NOMO-1 treated with DMSO at 0.1 percent for 48 hours (cell line): ENCODE data around the gene IPCEF1.

Experiments
- DNase-seq: peaks from one replicate; lab custom pipeline; 2025; ENCODE audit not compliant: unreplicated experiment; lab: John Stamatoyannopoulos, UW

The IPCEF1 gene

DNA sequence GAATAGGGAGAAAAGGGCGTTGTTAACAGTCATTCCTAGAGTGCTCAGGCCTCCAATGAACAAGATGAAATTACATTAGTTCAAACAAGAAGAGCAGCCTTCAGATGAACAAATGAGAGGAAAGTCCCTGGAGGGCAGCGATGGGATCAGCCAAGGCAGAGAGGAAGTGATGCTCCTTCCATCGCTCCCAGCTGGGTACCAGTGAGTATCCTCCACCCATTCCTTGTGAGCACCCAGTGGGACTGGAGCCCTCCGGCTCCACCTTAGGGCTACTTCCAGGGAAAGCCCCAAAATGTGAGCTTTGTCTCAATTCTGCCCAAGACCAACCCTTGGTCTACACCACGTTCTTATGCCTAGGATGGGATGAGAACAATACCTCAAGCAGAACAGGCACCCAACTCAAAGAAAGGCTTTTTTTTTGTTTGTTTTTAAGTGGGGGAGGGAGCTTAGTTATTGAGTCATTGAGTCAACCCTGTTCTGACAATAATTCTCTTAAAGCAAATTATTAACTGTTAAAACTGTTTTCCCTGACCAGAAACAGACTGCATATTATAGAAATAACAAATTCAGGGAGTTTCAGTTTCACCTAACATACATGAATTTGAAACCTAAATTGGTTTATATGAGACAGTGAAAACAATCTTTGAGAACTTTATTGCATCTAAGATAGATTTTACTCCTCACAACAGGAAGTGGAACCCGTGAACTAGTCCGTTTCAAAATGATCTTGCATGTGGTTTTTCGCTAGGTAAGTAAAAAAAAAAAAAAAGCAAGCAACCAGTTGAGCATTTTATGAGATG is 106.9 kb downstream of the IPCEF1 start:
- DNase-seq = peak; percentile 59

DNA sequence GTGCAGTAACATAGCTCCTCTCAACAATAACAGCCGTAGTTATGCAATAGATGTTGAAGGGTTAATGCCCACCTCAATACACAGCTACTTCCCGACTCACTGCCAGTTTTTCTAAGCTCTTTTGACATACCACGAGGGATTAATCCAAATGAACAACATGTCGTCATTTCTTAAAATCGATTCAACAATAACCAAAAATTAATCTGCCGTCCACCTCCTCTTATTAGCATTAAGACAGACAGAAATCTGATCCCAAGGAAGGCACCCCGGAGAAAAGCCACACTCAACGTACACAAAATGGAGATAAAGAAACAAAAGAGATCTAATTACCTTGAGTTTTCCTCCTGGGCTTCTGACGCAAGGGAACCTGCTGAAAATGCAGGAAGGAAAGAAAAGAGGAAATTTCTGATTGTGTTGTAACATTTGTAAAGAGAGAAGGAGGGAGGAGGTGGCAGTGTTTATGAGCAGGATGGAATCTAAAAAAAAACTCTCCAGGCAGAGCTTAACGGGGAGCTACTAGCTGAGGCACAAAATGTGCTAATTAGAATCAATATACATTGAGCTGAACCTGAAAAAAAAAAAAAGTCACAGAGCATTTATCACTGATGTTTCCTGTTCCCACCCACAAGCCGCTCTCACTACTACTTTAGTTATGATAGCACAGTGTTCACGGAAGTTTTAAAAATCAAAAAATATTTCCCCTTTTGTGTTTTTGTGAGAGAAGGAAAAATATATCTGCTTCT is 109.3 kb downstream of the IPCEF1 start:
- peak; percentile 38 for DNase-seq

DNA sequence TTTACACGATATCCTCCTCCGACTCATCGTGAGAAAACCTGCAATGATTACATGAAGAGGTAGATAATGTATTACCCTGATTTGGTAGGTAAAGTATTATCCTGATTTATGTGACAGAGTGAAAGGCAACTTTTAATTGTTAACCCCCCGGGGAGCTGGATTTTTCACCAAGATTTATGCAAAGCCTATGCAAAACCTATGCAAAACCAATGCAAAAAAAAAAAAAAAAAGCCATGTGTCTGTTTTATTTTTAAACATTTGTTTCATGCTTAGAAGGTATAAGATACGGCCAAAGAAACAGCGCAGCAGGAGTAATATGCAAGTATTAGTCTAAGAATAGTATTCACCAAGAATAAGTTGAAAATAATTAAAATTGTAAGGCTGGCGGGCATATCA is 109.9 kb downstream of the IPCEF1 start:
- no peak for DNase-seq

DNA sequence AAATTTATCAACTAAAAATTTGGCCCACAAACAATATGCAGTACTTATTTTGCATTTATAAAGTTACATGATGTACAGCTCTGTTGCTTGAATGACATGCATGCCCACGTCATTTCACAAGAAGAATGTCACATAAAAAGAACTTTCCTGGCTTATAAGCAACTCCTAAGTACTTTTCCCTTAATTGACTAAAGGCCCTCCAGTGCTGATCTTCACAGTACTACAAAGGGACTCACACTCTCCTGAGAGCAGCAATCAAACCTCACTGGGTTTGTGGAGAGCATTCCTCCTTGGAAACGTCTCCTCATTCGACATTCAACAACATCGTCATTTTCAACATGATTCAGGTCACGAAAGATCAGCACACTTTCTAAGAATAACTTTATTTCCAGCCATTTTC is 111.1 kb downstream of the IPCEF1 start:
- no peak for DNase-seq

DNA sequence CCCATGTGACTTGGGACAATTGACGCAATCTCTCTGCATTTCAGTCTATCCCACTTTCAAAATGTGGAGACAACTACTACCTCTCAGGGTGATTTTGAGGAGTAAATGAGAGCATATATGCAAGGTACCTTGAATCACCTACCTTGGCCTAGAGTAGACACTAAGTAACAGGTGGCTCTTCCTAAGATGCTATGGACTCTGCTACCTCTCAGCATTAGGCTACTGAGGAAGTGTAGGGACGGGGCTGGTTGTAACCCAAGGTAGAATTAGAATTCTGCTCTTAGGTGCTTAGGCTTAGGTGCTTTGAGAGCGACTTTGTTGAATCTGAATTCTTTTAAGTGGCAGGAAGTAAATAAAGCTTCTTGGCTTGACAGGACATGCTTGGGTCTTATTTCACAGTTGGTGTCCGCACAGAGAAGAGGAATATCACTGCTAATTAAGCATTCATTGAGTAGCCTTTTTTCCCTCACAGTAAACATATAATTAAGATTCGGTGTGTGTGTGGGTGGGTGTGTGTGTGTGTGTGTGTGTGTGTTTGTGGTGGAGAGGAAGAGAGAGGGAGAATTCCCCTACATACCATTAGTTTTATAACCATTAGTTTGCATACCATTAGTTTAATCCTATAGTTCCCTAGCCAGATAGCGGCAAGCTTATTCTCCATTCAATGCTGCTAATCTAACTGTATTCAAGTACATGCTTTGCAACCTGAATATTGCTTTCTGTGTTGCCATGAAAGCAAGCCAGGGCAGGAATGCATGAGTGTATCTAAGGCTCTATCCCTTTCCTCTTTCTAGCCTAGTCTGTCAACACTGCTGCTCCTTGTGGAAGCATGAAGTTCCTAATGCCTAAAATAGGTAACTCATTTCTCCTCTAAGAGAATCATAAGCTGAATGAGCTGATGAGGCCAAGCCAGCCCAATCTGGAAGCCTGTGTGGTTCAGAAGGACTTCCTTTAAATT is 112.5 kb downstream of the IPCEF1 start:
- no peak for DNase-seq

DNA sequence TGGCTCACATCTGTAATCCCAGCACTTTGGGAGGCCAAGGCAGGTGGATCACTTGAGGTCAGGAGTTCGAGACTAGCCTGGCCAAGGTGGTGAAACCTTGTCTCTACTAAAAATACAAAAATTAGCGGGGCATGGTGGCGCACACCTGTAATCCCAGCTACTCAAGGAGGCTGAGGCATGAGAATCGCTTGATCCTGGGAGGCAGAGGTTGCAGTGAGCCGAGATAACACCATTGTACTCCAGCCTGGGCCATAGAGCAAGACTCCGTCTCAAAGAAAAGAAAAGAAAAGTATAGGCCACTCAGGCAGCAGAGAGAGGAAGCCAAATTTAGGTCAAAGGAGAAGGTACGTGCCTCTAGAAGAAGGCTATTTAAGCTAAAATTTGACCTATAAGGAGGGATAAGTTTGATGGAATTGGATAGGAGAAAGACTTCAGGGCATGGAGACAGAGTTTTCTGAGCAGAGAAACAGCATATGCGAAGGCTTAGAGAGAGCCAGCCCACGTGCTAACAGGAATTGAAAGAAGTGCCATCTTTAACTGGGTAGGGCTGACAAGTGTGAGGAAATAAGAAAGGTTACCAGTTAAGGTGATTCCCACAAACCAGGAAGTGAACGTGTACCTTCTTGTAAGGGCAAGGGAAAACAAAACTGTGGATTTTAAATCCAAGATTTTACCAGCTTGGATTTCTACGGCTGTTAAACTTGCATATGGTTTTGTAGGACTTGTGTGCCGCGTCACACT is 113.8 kb downstream of the IPCEF1 start:
- DNase-seq = no peak

DNA sequence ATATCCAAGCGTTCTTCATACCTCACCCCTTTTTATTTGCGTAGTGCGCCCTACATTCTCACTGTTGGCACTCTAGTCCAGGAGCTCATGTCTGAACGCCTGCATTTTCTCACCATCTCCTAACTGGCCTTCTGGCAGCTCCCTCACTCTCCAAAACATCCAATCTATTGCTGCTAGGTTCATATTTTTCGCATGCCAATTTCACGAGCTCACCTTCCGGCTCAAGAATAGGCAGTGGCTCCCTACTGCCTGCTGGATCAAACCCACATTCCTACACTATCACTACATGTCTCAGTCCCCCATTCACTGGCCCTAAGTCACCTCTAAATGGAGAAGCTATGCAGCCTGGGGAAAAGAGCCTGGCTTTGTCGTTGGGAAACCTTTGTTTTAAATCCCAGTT is 115.0 kb downstream of the IPCEF1 start:
- DNase-seq = no peak

DNA sequence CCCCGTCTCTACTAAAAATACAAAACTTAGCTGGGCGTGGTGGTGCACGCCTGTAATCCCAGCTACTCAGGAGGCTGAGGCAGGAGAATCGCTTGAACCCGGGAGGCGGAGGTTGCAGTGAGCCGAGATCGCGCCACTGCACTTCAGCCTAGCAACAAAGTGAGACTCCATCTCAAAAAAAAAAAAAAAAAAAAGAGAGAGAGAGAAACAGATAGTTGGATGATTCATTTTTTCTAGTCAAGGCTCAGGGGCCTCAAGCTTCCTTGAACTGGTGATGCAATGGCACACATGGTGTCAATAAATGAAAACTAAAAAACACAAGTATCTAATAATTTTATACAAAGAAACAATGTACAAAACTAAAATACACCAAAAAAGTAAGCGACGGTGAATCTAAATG is 115.5 kb downstream of the IPCEF1 start:
- peak; percentile 62 for DNase-seq

DNA sequence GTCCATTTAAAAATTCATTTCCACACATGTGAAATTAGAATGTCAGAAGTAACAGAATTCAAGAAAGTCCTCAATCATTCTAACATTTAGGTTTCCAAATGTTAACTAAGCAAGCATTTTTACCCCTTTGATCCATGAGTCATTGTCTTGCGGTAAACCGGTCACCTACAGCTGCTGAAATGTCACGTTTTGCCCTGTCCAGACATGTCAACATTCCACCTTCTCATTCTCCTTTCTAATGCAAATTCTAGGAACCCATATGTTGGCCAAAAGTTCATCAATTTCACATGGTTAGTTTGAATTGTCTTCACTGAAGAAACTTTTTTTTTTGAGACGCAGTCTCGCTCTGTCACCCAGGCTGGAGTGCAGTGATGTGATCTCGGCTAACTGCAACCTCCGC is 117.2 kb downstream of the IPCEF1 start:
- no peak for DNase-seq

DNA sequence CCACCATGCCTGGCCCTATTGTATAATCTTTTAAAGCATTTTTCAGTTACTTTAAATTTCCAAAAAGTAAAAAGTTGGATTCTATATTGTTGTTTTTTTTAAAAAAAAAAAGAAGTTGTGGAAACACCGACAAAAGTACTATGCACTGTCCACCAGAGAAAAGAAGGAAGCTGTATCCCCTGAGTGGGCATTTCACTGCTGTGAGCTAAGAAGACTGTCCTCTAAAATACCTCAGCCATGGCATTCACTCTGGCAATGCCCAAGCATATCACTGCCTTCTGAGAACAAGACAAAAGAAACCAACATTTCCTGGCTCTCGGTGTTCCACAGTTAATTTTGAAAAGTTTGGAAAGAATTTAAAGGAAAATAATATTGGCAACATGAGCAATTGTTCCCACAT is 117.8 kb downstream of the IPCEF1 start:
- no peak for DNase-seq

DNA sequence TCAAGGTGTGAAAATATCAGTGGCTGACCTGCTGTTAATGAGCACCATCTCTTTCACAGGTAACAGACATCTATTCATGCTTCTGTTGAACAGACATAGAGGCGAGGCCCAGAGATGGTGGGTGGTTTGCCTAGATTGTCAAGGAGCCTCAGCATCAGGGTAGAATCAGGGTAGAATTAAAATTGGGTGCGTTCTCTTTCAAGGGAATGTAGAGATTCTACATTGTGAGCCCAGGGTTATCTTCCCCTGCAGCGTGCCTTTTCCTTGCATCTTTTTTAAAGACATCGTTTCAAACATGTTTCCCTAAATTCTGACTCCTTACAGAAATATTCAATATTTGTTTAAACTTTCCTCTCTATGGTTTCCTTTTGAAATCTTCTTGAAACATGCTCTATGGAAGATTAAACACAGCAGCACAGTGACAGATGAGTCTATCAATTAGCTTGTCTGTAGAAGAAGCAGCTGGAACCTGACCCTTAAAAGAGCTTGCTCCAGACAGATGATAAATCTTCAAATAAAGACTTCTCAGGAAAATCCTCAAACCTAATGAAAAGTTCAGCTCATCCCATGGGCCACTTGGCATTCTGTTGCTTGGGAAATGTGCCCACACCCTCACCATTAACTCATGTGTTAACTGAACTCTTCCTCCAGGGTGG is 119.8 kb downstream of the IPCEF1 start:
- no peak for DNase-seq

DNA sequence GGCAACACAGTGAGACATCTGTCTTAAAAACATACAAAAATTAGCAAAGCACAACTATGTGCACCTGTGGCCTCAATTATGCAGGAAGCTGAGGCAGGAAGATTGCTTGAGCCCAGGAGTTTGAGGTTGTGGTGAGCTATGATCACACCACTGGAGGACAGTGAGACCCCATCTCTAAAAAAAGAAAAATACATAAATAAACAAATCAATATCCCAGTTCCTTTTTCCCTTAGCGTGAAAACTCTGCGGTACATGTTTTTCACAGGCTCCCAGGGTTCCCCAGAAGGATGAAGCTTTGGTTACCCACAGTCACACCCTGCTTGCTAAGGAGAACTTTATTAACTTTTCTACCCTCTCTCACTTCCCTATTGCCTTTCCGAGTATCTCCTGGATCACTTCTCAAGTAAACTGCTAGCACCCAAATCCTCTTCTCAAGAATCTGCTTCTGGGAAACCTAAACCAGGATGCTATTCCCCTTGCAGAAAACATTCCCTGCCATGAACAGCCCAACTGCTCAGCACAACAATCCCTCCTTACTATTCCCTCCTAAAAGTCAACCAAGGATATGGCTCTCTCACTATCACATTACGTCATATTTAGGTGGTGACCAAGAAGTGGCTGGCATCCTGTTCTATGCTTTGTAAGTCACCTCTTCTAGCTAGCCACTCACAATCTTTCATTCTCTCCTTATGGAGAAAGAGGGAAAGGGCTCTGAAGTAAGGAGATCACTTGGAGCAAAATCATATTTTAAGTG is 122.4 kb downstream of the IPCEF1 start:
- DNase-seq = peak; percentile 72

DNA sequence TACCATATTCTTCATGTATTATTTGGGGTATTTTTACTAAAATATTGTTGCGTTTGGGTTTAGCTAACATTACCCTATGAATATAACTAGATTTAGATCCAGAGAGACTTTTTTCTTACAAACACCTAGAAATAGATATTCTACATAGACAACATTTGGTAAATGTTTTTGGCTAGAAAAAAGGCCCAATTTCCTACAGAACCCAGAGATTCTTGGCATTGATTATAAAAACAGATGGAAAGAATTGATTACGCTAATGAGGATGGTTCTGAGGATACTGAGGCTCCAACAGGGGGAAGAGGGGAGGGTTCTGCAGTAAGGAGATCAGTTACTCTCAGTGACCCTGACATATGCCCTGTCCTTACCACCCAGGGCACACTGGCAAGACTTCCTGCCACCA is 123.2 kb downstream of the IPCEF1 start:
- DNase-seq = no peak

DNA sequence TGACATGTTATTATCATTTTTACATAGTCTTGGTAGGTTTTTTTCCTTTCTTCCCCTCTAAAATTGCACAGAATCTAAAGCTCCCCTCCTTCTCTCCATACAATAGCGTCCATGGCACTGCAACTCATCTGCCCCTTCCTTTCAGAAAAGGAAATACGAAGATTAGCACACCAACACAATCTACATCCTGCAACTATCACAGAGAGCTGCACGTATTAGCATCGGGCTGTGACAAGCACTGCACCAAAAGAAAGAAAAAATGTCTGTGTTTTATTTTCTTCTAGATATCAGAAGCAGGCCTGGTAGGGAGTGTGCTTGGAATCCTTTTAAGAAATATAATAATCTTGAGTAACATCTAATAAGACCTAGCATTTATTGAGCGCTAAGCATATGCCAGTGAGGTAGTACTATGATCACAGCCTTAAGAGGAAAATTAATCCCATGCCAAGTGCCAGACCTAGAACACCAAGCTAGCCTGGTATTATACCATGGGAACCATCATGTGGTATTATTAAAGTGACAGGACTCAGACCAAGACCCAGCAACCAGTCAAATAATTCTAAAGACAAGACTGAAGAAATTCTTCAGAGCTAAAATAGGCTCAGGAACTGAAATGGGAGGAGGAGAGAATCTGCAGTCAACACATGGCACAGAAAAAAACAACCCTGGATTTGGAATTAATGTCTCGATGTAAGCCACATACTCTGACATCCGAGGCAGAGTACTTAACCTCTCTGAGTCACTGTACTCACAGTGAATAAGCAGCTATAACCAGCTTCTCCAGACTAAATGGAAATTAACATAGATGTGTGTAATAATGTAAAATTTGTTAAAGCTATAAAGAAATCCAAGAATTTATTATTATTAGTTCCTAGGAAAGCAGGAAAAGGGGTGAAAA is 124.3 kb downstream of the IPCEF1 start:
- no peak for DNase-seq

DNA sequence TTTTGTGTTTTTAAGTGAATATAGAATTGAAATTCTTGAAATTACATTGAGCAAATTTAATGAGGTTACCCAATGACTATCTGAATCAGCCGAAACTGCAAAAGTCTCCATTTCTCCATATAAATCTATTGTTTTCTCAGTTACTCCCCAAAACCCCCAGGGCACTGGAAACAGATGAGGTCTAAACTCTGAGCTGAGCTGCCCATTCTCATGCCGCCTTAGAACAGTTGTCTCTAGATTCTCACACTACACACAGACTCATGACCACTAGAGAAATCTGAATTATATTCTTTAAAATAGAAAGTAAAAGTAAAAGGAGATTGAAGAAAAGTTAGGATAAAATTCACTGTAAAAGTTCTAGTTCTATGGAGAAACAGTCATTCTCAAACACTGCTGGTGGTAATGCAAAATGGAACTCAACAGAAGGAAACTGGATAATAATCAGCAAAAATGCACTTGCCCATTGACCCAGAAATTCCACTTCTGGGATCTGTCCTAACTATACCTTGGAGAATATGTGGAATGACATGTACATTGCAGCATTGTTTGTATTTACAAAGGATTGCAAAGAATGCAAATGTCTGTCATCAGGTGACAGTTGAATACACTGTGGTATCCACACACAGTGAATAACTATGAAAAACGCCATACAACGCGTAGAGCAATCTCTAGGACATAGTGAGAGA is 125.5 kb downstream of the IPCEF1 start:
- no peak for DNase-seq

DNA sequence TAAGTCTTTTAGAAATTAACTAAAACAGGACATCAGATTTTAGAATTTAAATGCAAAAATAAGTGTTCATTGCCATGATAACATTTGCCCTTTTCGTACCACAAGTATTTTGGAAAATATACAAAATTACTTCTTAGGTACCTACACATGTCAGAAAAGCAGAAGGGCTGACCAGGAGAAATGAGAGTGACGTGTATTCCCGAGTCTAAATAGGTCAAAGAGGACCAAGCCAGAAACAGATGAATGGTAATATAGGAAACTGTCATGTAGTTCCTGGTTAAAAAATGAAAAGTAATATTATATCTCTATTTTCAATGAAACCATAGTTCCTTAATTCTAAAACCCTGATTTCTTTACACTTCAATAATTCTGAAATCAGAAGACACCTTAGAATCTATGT is 126.2 kb downstream of the IPCEF1 start:
- DNase-seq = no peak

DNA sequence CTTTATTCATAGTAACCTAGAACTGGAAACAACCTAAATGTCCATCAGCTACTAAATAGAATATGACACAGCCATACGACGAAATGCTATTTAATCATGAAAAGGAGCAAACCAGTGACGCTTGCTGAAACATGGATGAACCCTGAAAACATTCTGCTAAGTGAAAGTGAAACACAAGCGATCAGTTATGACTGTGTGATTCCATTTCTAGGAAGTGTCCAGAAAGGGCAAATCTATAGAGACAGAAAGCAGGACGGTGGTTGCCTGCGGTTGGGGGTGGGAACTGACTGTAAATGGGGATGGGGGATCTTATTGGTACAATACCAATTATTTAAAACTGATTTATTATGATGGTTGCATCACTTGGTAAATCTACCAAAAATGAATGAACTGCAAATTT is 126.8 kb downstream of the IPCEF1 start:
- DNase-seq = peak; percentile 58

DNA sequence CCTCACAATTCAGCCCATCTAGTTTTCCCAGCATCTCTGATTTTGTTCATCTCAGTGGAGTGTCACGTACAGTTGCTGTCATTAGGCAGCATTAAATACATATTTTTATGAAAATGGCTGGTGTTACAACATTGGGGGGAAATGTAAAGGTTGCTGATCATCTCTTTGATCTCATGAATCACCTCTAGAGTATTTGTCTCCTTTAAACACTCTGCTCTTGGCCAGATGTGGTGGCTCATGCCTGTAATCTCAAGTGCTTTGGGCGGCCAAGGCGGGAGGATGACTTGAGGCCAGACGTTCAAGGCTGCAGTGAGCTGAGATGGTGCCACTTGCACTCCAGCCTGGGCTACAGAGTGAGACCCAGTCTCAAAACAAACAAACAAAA is 128.1 kb downstream of the IPCEF1 start:
- DNase-seq = no peak
